NCI-H69 (cell line): ENCODE data around the gene CNTN5.

Experiments used
- DNase-seq: peaks from one replicate; lab custom pipeline; 2025; lab: John Stamatoyannopoulos, UW

CNTN5 gene

GRCh38 chr11:99170591-99170990 lies 149.8 kb downstream of the CNTN5 start:
- DNase-seq, result no peak

DNA sequence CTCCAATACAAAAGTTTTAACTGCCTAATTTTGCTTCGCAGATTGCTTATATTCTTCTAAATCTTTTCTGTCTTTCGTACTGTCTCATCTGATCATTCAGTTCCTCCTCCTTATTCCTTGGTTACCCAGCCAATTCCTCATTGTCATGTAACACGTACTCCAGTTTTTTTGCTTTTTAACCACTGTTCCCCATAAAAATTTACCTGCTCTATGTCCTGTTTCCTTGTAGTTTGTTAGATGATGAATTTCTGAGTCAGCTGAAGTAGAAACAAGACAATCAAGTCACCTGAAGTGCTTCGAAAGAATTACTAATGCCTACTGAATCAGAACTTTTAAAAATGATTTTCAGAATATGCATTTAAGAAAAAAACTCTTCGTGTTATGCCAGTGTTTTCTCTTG lies 150.6 kb downstream of the CNTN5 start:
- no peak for DNase-seq

- DNase-seq, result no peak
These were observed 155.7 kb downstream of the CNTN5 start for GRCh38 chr11:99176430-99176829.

DNA sequence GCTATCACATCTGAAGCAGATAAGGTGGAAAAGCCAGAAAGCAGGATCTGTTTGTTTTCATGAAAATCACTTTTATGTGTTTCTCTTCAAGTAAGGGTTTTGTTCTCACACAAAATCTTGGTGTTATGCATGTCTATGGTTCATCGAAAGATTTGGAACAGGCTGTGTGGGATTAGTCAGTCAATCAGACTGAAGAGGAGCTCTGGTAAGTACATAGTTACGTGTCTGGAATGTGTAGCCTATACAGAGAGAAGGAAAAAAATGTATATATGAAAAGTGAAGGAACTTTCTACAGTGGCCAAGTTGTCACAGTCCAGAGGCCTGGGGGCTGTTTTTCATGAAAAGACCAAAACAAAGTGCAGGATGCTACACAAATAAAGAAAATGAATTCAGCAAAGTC lies 156.7 kb downstream of the CNTN5 start:
- no peak for DNase-seq

GRCh38 chr11:99184146-99184545 lies 163.4 kb downstream of the CNTN5 start:
- no peak for DNase-seq

DNA sequence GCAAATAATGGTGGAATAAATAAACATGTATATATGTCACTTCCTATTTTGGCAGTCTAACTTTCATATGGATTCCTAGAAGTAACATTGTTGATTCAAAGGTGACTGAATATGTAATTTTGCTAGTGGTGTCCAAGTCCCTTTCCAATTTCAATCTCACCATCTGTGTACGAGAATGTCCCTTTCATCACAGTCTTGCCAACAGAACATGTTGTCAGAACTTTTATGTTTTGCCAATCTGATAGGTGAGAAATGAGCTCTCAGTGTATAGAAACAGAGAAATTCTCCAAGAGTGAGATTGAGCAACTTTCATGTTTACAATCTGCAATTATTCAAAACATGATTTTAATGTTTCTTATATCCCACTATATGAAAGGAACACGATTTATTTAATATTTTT lies 167.5 kb downstream of the CNTN5 start:
- DNase-seq, result no peak

DNA sequence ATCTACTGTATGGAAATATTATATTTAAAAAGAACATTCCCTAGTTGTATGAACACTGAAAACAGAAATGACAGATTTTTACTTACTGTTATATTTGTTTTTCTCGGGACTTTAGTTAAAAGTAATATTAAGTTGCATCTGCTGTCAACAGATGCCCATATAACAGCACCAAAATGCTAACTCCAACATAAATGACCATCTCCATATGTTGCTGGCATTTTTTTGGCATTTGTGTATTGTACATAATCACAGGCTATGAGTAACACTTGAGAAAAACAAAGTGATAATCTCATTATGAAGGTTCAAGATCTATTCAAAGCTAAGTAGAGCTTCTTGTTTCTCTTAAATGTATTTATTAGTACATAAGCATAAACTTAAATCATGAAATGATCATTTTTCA lies 172.0 kb downstream of the CNTN5 start:
- no peak for DNase-seq

DNA sequence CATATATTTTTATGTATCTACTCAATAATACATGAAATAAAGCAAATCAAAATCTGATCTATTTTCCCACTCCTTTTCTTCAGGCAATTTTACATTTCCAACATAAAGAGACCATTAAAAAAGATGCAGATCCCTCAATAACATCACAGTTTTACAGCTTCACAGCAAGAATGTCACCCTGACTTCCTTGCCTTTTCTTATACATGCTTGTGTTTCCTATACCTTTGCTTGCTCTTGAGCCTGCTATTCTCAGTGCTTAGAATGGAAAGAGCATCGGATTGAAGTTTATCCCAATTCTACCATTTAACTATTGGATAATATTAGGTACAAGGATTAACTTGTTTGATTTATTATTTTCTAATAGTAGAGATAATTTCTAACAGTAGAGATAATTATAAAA lies 176.7 kb downstream of the CNTN5 start:
- DNase-seq, result no peak

DNA sequence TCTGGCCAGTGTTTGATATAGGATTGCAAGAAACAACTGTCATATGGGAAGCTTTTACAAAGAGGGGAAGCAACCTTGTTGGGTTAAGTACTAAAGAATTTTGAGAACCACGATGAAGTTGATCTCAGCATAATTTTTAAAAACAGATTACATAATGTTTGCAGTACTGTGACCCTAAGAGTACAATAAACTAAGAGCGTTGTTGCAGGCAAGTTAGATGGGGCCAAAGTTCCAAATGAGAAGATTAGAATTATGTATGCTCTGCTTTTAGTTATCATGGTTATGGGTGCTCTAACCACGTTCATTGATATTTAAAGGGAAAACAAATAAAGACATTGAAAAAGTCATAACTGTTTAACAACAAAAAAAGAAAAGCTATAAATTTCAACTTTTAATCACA lies 177.5 kb downstream of the CNTN5 start:
- no peak for DNase-seq

DNA sequence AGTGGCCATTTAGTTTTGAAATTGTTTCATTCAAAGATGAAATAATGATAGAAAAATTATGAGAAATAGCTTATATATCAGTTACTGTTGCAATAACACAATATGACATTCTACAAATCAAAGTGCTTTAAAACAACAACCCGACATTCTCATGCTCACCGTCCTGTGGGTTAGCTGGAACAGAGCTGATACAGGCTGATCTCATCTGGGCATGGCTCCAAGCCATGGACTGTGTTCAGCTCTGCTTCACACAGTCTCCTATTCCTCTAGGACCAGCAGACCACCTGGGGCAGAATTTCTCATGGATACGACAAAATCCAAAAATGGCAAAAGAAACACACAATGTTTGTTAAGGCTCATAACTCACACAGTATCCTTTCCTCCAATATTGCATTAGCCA lies 178.6 kb downstream of the CNTN5 start:
- DNase-seq, result peak; percentile 33

DNA sequence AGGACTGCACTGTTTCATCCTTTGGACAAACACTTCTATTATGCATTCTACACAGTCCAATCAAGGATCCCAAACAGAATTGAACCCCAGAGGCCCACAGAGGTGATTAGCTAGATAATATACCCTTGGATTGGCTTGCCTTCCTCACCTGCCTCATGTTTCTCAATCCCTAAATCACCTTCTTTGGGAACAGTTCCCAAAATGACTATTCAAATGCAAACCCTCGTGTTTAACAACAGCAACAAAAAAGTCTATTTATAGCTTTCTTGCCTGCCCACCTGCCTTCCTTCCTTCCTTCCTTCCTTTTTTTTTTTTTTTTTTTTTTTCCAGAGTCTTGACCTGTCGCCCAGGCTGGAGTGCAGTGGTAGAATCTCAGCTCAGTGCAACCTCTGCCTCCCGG lies 180.0 kb downstream of the CNTN5 start:
- no peak for DNase-seq

GRCh38 chr11:99208813-99209212 lies 188.1 kb downstream of the CNTN5 start:
- no peak for DNase-seq

DNA sequence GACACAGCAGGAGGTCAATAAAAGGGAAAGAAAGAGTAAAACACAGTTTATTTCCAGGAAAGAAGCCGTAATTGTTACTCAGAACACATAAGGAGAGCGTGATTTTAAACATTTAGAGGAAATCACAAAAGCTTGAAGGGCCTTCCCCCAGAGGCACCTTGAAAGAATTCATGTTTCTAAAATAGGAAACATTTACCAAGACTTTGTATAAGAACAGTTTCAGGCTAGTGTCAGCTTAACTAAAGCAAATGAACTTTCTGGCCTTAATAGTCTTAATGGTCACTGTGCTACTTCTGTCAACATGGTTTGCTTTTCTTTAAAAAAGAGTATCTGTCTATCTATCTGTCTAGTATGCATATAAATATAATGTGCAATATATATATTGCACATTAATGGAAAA lies 208.8 kb downstream of the CNTN5 start:
- DNase-seq, result no peak

DNA sequence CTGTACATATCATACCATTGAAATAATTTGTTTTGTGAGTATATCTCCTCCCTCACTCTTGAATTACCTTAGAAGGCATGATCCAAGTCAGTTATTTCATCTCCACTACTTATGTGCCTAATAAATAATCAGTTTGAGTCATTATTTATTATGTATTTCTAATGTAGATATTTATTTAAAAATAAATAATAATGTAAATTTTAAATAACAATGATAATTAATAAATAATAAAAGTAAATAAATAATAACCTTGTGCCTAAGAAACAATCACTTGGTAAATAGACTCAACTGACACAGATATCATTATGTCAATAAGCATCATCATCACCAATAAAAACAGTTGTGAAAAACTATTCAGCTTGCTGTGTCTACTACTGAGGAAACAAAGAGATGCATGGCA lies 213.8 kb downstream of the CNTN5 start:
- DNase-seq, result no peak

GRCh38 chr11:99238401-99238800 lies 217.7 kb downstream of the CNTN5 start:
- DNase-seq, result no peak

DNA sequence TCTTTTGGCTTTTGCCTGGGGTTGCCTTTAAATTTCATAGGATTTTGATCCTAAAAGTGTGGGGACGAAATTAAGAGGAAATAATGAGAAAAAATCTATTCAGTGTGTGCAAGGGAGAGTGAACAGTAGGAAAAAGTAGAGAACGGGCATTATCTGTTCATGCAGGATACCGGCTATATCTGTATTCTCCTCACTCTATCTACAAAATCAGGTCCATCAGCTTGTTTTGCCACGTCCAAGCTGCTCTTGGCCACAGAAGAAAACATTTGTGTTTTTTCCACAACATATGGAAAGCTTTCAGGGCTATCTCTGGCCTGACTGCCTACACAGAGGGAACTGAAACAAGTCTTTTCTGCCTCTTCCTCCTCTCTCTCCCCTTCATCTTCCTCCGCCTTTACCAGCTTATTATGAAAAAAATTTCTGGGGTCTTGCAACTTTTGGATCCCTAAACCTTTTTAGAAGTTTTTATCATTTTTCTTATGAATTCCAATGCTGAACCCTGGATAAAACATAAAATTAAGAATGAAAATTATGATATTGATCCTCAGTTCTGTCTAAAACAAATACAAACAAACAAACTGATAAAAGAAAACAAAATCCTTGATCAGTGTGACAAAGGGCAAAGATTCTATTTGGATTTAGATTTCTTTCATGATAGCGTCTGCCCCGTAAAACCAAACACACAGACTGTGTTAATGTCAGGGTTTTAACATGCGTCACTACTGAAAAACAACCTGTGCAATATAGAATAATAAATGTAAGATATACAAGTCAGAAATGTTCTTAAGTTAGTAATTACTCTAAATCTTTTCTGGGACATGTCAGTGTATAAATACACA lies 219.7 kb downstream of the CNTN5 start:
- DNase-seq, result no peak

GRCh38 chr11:99241066-99241465 lies 220.3 kb downstream of the CNTN5 start:
- no peak for DNase-seq

DNA sequence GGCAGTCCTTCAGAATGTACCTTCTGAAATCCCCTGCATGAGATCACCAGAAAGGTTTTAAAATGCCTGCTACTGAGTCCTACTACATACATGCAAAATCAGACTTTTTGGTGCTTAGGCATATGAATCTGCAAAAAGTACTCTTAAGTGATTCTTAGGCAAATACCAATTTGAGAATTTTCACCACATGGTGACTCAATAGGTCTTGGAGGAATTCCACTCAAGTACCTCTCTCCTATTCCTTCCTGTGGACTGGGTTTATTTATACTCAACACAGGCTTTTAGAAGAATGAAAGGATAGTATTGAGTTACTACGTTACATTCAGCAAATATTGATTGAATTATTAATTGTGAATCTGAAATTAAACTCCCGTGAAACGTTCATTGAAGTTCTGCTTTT lies 223.9 kb downstream of the CNTN5 start:
- DNase-seq, result no peak

DNA sequence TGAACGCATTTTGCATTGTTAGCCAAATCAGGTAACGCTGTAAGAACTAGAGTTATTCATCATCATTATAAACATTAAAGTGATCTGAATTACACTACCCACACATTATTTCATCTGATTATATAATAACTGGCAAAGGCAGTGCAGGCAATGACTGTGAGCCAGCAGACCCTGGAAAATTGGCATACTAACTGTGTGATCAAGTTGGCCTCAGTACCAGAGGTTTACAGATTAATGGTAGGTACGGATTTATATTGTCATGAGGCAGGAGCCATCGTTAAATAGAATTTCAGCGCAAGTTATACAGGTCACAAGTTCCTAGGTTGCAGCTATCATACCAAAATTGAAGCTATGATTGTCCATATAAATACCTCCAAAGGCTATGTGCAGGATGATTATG lies 225.4 kb downstream of the CNTN5 start:
- no peak for DNase-seq

GRCh38 chr11:99256614-99257013 lies 235.9 kb downstream of the CNTN5 start:
- DNase-seq, result no peak

DNA sequence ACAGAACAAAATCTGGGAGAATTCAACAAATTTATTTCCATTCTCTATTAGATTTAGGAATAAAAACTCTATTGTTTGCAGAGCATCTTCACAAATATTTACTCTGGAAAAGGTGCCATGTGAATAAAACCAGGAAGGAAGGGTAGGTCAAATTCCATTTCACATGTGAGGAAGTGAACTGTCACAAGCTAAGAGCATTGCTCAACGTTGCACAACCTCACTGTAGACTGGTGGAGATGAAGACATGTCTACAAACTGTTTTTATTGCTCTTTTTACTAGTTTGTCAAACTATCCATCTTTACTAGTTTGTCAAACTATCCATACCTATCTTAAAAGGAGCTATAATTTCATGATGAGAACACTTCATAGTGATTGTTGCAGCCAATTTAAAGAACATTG lies 236.4 kb downstream of the CNTN5 start:
- DNase-seq, result peak; percentile 32

- DNase-seq, result no peak
These were observed 239.9 kb downstream of the CNTN5 start for GRCh38 chr11:99260696-99261095.

GRCh38 chr11:99268886-99269285 lies 248.1 kb downstream of the CNTN5 start:
- DNase-seq, result peak; percentile 98

DNA sequence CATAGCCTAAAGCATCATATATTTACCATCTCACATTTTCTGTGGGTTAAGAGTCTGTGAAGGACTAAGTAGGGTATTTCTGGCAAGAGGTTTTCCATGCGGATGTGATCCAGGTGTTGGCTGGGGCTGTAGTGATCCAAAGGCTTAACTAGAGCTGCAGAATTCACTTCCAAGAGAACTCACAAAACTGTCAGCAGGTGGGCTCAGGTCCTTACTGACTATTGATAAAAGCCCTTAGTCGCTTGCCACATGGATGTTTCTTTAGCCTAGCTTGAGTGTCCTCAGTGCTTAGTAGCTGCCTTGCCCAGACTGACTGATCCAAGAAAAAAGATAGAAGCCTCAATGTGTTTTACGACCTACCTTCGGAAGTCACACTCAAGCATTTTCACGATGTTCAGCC lies 250.8 kb downstream of the CNTN5 start:
- DNase-seq, result peak; percentile 30
